ENCODE measurements around the gene SH3GLB2.

DNA sequence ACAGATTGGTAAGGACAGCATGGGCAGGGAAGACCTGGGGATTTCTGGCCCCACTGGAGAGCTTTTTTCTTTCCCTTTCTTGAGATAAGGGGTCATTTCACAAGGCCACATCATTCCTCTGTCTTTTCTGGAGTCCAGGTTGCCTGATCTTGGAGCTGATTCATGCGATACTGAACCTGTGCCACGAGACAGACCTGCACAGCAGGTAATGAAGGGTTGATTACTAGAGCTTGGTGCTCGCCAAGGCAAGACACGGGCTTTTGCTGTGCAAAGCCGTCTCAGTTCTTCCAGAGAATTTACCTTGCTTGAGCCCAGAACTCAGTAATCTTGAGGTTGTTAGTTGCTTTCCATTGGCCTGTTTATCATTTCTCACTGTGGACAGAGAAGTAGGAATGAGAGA, 41.5 kb downstream of the SH3GLB2 start:
- TF ChIP-seq REST (IDR thresholded peaks at IDR 0.05; ENCODE audit: insufficient read depth in 1 of 2, low read depth in 2 of 2, low read length in 2 of 2): no peak
- TF ChIP-seq POLR2AphosphoS5 (IDR thresholded peaks at IDR 0.05; ENCODE audit: low read depth, low read length): no peak
- TF ChIP-seq SIN3A (IDR thresholded peaks at IDR 0.05; ENCODE audit: borderline replicate concordance, insufficient read depth, low read length): no peak

Data from PFSK-1 (cell line).